ENCODE data around the gene CNTF. TPM values are rescaled to one million over a fixed set of nuclear protein-coding genes. Genes with fewer than 3 reads are reported as not detected.

CNTF gene
- total and polyA plus RNA-seq, 7 donors, result 0.87 to 1.8 (median 1.6) TPM; not detected in 2

- H3K27ac ChIP-seq, result no peak overlapping the region
- DNase-seq, result no peak
- intact Hi-C loops (cut with DNase I), result no loop called here
- no peaks in the 10 kb centered on the region for H3K9me3 ChIP-seq
- no peak overlapping the region for H3K4me3 ChIP-seq
- no peaks in the 10 kb centered on the region for H3K27me3 ChIP-seq
- peaks cover 0 to 27% (median 0%) of the 10 kb centered on the region in 4 donors for H3K36me3 ChIP-seq
- no peak for TF ChIP-seq POLR2A (IDR thresholded peaks at IDR 0.05)
- TF ChIP-seq CTCF (IDR thresholded peaks at IDR 0.05), result no peak
- TF ChIP-seq EP300 (IDR thresholded peaks at IDR 0.05), result no peak
- no peak for TF ChIP-seq POLR2AphosphoS5 (IDR thresholded peaks at IDR 0.05)
- WGBS, 2 donors, result 78 to 82% methylated on average over 2 of the region's 2 CpGs
- H3K4me1 ChIP-seq, result peaks cover 0 to 33% (median 27%) of the 10 kb centered on the region in 4 donors
Measured at GRCh38 chr11:58586998-58587397, 35.5 kb upstream of the CNTF start.

GRCh38 chr11:58591659-58592058, 30.8 kb upstream of the CNTF start:
- no peak overlapping the region for H3K4me3 ChIP-seq
- intact Hi-C loops (cut with DNase I), result no loop called here
- H3K36me3 ChIP-seq, result peaks cover 0 to 10% (median 0%) of the 10 kb centered on the region in 4 donors
- 81 to 91% methylated on average over 3 of the region's 3 CpGs for WGBS, 2 donors
- no peak for TF ChIP-seq EP300 (IDR thresholded peaks at IDR 0.05)
- TF ChIP-seq POLR2AphosphoS5 (IDR thresholded peaks at IDR 0.05), result no peak
- no peak for TF ChIP-seq POLR2A (IDR thresholded peaks at IDR 0.05)
- TF ChIP-seq CTCF (IDR thresholded peaks at IDR 0.05), result no peak
- peaks cover 0 to 15% (median 11%) of the 10 kb centered on the region in 4 donors for H3K4me1 ChIP-seq
- no peak for DNase-seq
- H3K9me3 ChIP-seq, result no peaks in the 10 kb centered on the region
- no peak overlapping the region for H3K27ac ChIP-seq
- H3K27me3 ChIP-seq, result no peaks in the 10 kb centered on the region

GRCh38 chr11:58592760-58593472, 29.5 kb upstream of the CNTF start:
- intact Hi-C loops (cut with DNase I), result no loop called here
- Histone ChIP-seq H3K4me3 (no peak overlapping the region), H3K4me1 (peaks cover 0 to 22% (median 14%) of the 10 kb centered on the region in 4 donors), H3K27me3 (no peaks in the 10 kb centered on the region), H3K9me3 (no peaks in the 10 kb centered on the region), H3K36me3 (no peaks in the 10 kb centered on the region), H3K27ac (no peak overlapping the region)
- 20 to 73% methylated on average over 5 of the region's 5 CpGs for WGBS, 2 donors
- DNase-seq, result no peak
- TF ChIP-seq EP300 (IDR thresholded peaks at IDR 0.05) (no peak), POLR2A (IDR thresholded peaks at IDR 0.05) (no peak), POLR2AphosphoS5 (IDR thresholded peaks at IDR 0.05) (no peak), CTCF (IDR thresholded peaks at IDR 0.05) (no peak)

GRCh38 chr11:58594826-58595225, 27.6 kb upstream of the CNTF start:
- Histone ChIP-seq H3K36me3 (no peaks in the 10 kb centered on the region), H3K27ac (no peak overlapping the region), H3K4me3 (no peak overlapping the region), H3K27me3 (no peaks in the 10 kb centered on the region), H3K4me1 (peaks cover 0 to 28% (median 19%) of the 10 kb centered on the region in 4 donors), H3K9me3 (no peaks in the 10 kb centered on the region)
- no peak for DNase-seq
- WGBS, 2 donors, result 17 to 65% methylated on average over 4 of the region's 4 CpGs
- intact Hi-C loops (cut with DNase I), result no loop called here
- no peak for TF ChIP-seq CTCF (IDR thresholded peaks at IDR 0.05)
- no peak for TF ChIP-seq EP300 (IDR thresholded peaks at IDR 0.05)

- no peaks in the 10 kb centered on the region for H3K36me3 ChIP-seq
- no peaks in the 10 kb centered on the region for H3K9me3 ChIP-seq
- DNase-seq, result no peak
- no peak overlapping the region for H3K27ac ChIP-seq
- no peaks in the 10 kb centered on the region for H3K27me3 ChIP-seq
- intact Hi-C loops (cut with DNase I), result no loop called here
- TF ChIP-seq CTCF (IDR thresholded peaks at IDR 0.05) (no peak), POLR2AphosphoS5 (IDR thresholded peaks at IDR 0.05) (no peak), POLR2A (IDR thresholded peaks at IDR 0.05) (no peak), EP300 (IDR thresholded peaks at IDR 0.05) (no peak)
- no peak overlapping the region for H3K4me3 ChIP-seq
- WGBS, 2 donors, result 48 to 80% methylated on average over 3 of the region's 3 CpGs
- peaks cover 0 to 42% (median 26%) of the 10 kb centered on the region in 4 donors for H3K4me1 ChIP-seq
Measured at GRCh38 chr11:58596621-58597020, 25.8 kb upstream of the CNTF start.
